Measurements from ENCODE around the gene KRTAP5-4.
"Not testable (repeated sequence)": the region's sequence is repeated elsewhere in the genome, so short reads cannot be mapped to it uniquely, and the experiment has no call there.

Gene KRTAP5-4

DNA sequence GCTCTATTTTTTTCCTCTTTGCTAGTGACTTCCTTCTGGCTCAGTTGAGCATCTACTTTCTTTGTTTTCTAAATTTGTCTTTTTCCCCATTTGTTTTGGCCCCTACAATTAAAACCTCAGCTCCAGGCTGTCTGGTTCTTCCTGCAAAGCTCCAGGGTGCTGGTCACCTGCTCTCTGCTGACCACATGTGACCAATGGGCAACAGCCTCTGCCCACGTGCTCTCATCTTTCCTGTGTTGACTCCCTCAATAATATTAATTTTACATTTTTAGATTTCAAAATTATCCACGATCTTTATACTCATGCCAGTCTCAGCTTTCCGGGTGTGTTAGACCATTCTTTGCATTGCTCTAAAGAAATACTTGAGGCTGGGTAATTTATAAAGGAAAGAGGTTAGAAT is 23.5 kb downstream of the KRTAP5-4 start:
- DNase-seq, result not testable (repeated sequence)

DNA sequence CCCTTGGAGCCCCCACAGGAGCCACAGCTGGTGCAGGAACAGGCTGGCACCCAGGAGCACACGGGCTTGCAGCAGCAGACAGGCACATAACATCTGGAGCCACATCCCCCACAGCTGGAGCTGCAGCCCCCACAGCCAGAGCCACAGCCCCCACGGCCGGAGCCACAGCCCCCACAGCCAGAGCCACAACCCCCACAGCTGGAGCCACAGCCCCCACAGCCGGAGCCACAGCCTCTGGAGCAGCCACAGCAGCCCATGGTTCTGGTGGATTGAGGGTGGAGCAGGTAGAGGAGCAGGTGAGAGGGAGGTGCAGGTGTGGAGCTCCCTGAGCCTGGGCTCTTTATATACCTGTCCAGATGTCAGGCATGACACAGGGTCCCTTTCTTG is 24.0 kb downstream of the KRTAP5-4 start, which contains the start of gene KRTAP5-2:
Gene KRTAP5-2 (minus strand): TSS at position 301 of the 387 bp plus-strand sequence. CDS start 44 bp downstream, at position 257.
- no peak for DNase-seq

DNA sequence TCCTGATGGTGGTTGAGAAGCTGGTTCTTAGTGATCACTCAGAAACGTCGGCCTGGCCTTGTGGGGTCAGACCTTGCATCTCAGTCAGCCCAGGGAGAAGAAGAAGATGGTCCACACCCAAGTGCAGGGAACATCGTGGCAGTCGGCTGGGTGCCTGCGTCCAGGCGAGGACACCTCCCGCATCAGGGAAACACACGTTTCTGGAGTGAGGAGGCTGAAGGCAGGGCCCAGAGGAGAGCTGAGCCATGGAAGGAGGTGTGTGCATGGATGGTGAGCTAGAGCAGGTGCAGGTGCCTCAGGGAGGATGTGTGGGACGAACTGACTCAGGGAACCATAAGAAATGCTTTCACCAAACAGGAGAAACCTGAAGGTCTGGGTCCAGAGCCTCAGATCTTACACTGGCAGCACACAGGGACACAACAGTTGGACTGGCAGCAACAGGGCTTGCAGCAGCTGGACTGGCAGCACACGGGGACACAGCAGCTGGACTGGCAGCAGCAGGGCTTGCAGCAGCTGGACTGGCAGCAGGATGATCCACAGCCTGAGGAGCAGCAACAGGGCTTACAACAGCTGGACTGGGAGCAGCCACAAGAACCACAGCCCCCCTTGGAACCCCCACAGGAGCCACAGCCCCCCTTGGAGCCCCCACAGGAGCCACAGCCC is 24.5 kb downstream of the KRTAP5-4 start:
- DNase-seq, result no peak

DNA sequence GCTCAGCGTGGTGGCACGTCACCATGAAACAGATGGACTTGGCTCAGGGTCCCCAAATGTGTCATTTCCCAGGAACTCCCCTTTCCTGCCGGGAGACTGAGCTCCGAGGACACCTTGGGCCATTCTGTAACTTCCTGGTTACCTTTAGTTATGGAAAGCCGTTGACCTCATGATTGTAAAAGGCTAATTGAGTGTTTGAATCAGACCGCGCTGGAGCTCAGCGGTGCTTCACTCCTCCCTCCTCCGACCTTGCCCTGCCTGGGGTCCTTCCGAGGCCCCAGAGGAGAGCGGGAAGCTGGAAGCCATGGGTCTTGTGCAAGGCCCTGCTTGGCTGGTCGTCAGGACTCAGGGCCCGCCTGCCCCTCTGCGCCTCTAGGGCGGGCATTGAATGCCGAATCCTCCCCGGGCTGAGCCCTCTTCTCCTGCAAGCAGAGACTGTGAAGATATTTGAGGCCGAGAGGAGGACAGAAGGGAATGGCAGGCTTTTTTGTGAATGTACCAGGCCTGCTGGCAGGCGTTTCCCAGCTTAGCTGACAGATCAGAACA is 25.3 kb downstream of the KRTAP5-4 start:
- not testable (repeated sequence) for DNase-seq

DNA sequence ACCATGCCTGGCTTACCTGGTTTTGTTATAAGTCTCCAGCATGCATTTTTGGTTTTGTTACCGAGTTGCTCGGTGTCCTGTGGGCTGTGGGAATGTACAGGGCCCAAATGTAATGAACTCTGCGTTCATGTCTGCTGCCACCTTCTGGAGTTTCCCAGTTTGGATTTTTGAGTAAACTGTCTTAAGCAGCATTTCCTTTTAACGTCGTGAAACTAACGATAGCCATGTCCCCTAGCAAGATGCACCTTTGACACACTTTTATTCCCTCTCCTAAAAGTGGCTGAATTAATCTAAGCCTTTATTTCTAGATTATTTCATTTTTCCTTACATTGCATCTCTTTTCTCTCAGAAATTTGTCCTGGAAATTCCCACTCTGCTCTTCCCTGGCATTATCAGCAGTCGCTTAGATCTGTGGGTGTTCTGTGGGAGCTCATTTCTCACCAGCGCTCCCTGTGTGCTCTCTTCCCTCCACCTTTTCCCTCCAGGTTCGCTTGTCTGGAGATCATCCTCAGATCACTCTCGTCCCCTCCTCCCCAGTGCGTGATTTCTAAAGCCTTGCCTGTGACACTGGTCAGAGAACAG is 25.9 kb downstream of the KRTAP5-4 start:
- not testable (repeated sequence) for DNase-seq

DNA sequence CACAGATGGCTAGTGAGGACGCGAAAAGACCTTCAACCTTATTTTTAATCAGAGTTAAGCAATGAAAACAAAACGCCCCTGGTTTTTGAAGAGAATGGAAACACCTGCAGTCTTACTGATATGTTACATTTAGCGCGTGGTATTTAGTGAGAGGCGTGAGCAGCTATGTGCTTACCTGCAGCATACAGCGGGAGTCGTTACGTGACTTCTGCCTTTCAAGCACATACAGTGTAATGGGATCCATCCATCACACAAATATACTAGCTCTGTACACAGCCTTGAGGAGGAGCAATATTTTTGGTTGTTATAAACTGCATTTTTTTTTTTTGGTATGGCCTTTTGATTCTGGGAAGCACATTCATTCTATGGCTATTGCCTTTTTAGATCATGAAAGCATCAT is 29.3 kb downstream of the KRTAP5-4 start:
- DNase-seq, result no peak

DNA sequence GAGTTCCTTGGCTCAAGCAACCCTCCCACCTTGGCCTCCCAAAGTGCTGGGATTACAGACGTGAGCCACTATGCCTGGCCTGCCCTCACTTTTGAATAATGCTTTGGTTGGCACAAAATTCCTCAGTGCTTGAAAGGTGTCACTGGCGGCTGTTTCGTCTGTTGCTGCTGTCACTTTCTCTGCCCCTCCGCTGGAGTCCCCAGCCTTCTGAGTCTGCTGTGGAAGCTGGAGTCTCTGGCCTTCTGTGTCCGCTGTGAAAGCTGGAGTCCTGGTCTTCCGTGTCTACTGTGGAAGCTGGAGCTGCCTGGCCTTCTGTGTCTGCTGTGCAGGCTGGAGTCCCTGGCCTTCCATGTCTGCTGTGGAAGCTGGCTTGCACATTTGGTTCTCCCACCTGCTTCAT is 31.9 kb downstream of the KRTAP5-4 start:
- DNase-seq, result no peak

DNA sequence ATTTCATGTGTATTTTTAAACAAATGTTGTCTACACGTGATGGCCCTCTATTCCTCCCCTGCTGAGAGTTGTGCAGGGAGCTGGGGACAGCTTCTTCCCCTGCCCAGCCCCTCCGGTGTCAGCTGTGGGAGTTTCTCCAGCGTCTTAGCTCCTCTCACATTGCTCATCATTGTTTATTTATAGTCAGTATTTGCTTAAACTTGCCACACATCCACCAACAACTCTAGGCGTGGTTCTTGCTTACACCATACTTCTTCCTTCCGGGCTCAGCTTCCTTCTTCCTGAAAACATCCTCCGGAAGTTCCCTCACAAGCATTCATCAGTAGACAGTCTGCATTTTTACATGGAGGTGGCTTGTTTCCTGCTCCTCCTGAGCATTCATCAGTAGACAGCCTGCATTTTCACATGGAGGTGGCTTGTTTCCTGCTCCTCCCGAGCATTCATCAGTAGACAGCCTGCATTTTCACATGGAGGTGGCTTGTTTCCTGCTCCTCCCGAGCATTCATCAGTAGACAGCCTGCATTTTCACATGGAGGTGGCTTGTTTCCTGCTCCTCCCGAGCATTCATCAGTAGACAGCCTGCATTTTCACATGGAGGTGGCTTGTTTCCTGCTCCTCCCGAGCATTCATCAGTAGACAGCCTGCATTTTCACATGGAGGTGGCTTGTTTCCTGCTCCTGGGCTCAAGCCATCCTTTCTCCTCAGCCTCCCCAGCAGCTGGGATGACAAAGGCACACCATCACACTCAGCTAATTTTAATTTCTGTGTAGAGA is 32.6 kb downstream of the KRTAP5-4 start:
- DNase-seq, result not testable (repeated sequence)

DNA sequence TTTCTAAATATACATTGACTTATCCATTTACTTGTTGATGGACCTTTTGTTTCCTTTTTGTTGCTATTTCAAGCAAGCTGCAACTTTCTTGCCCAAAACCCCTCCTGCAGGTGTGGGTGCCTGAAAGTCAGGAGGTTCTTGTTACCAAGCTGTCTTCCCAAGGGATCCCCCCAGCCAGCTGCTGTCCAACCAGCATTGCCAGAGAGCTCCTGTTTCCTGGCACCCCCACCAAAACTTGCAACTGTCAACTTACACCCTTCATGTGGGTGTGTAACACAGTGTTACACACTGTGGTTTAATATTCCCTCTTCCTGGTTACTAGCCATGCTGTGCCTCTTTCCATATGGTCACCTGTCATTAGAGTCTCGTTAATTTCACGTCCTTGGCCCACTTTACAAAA is 35.2 kb downstream of the KRTAP5-4 start:
- DNase-seq, result no peak

DNA sequence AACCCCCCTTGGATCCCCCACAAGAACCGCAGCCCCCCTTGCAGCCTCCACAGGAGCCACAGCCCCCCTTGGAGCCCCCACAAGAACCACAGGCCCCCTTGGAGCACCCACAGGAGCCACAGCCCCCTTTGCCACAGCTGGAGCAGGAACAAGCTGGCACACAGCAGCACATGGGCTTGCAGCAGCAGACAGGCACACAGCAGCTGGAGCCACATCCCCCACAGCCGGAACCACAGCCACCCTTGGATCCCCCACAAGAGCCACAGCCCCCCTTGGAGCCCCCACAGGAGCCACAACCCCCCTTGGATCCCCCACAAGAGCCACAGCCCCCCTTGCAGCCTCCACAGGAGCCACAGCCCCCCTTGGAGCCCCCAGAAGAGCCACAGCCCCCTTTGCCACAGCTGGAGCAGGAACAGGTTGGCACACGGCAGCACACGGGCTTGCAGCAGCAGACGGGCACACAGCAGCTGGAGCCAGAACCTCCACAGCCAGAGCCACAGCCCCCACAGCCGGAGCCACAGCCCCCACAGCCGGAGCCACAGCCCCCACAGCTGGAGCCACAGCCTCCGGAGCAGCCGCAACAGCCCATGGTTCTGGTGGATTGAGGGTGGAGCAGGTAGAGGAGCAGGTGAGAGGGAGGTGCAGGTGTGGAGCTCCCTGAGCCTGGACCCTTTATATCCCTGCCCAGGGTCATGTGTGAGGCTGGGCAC is 37.1 kb downstream of the KRTAP5-4 start, which contains the start of gene KRTAP5-1:
Gene KRTAP5-1 (minus strand): TSS at position 623 of the 710 bp plus-strand sequence. CDS start 34 bp downstream, at position 589.
- DNase-seq, result not testable (repeated sequence)

DNA sequence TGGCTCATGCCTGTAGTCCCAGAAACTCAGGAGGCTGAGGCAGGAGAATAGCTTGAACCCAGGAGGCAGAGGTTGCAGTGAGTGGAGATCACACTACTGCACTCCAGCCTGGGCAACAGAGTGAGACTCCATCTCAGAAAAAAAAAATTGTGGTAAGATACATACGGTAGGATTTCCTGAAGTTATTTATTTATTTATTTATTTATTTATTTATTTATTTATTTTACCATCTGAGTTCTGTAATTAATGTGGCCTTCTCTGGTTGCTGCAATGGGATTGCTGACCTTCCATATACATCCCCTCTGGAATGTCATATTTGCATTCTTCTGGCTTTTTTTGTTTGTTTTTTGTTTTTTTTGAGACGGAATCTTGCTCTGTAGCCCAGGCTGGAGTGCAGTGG is 39.0 kb downstream of the KRTAP5-4 start:
- DNase-seq, result not testable (repeated sequence)

DNA sequence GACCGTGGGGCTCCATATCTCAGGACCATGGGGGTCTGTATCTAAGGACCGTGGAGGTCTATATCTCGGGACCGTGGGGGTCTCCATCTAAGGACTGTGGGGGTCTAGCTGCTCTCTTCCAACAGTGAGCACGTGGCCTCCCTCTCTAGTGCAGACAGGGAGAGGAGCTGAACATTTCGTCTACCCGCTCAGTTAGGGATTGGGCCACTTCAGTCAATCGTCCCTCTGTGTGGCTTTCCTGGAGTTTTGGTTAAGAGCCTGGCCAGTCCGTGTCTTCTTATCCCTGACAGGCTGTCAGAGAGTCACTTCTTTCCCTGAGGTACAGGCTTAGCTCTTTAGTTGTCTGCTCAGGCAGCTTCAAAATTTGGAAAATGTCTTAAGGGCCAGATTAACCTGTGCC is 40.0 kb downstream of the KRTAP5-4 start:
- no peak for DNase-seq

DNA sequence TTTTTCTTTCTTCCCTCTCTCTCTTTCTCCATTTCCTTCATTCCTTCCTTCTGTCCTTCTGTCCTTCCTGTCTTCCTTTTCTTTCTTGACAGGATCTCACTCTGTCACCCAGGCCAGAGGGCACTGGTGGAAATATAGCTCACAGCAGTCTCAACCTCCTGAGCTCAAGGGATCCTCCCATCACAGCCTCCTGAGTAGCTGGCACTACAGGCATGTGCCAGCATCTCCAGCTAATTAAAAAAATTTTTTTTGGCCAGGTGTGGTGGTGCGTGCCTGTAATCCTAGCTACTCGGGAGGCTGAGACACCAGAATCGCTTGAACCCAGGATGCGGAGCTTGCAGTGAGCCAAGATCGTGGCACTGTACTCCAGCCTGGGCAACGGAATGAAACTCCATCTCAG is 45.1 kb downstream of the KRTAP5-4 start:
- no peak for DNase-seq

DNA sequence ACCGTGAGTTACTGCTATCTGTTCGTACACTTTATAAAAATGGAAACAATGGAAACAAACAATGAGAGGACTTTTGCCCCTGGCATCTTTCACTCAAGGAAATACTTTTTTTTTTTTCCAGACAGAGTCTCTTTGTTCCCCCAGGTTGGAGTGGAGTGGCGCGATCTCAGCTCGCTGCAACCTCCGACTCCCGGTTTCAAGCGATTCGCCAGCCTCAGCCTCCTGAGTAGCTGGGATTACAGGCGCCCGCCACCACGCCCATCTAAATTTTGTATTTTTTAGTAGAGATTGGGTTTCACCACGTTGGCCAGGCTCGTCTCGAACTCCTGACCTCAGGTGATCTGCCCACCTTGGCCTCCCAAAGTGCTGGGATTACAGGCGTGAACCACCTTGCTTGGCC is 46.2 kb downstream of the KRTAP5-4 start:
- not testable (repeated sequence) for DNase-seq

DNA sequence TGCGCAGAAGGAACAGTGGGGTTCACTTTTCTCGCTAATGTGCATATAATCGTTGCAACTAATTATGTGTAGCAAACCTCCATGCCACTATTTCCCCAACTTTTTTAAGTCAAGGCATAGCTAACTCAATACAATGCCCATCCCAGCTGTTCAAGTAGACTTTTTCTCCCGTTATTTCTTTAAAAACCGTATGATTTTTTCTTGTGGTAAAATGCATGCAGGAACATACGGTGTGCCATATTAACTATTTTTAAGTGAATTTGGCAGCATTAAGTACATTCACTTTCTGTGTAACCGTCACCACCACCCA is 47.0 kb downstream of the KRTAP5-4 start:
- DNase-seq, result no peak

DNA sequence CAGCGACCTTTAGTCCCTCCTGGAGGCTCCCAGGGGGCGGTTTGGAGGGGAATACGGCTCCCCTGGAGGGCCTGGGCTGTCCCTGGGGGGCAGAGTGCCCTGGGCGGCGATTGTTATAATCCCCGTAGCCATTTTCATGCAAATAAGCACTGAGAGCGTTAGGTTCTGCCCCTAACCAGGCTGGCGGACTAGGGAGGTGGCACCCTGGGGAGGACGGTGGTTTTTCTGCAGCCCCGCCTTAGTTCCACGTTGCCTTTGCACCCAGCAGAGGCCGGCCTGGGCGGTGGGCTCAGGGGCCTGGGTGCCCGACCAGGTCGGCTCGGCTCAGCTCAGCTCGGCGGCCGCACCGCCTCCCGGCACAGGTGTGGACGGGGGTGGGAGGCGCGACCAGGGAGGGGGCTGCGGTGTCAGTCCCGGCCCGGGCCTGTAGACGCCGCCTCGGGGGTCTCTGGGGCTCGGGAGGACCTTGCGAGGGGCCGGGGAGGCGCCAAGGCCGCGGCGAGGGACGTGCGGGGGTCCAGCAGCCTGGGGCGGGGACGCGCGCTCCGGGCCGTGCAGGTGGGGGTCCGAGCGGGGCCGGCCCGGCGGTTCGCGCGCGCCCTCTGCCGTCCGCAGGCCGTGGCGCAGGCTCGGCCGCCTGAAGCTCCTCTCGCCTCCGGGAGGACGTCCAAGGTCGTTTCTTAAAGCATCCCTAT is 47.6 kb downstream of the KRTAP5-4 start:
- DNase-seq, result peak; percentile 68

DNA sequence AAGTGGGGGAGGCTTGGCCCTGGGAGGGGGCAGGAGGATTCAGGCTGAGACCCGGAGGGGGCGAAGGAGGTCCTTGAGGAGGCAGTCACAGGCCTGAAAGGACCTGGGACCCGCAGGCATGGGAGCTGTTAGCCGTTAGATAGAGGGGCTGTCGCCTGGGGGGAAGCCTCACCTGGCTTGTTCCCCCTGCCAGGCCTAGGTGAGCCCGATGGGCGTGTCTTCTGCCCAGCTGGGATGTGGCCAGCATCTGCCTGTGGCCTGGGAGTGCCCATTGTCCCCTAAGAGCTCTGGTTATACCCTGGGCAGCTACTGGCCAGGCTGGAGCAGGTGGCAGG is 48.1 kb downstream of the KRTAP5-4 start:
- DNase-seq, result no peak

DNA sequence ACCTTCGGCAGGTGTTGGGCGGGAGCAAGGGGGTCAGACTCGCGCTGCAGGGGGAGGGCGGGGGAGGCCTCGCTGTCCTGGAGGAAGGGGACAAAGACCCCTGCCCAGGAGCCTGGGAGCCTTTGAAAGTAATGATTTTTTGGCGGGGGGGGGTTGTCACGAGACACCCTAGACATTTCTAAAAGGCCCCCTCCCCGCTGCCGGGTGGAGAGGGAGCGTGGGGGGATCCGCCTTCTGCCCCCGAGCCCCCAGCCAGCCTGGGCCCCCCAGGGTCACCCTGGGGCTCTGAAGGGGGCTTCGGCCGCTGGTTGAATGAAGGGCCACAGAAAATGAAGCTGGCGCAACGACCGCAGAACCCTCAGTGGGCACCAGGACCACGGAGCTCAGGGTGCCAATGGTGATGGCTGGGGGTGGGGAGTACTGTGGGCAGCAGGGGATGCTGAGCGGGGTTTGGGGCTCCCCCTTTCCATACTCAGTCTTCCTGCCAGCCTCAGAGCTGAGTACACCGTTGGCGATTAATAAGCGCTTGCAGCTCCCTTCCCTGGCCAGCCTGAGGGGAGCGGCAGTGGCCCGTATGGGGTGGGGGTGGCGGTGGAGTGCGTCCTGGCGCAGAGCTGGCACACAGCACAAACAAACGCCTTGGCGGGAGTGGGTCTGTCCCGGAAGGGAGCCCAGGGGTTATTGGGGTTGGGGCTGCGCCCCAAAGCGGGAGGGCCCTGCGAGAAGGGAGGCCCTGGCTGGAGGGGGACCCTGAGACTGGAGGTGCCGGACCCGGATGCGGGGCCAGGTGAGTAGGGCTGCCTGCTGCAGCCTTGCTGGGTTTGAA is 48.6 kb downstream of the KRTAP5-4 start:
- no peak for DNase-seq

DNA sequence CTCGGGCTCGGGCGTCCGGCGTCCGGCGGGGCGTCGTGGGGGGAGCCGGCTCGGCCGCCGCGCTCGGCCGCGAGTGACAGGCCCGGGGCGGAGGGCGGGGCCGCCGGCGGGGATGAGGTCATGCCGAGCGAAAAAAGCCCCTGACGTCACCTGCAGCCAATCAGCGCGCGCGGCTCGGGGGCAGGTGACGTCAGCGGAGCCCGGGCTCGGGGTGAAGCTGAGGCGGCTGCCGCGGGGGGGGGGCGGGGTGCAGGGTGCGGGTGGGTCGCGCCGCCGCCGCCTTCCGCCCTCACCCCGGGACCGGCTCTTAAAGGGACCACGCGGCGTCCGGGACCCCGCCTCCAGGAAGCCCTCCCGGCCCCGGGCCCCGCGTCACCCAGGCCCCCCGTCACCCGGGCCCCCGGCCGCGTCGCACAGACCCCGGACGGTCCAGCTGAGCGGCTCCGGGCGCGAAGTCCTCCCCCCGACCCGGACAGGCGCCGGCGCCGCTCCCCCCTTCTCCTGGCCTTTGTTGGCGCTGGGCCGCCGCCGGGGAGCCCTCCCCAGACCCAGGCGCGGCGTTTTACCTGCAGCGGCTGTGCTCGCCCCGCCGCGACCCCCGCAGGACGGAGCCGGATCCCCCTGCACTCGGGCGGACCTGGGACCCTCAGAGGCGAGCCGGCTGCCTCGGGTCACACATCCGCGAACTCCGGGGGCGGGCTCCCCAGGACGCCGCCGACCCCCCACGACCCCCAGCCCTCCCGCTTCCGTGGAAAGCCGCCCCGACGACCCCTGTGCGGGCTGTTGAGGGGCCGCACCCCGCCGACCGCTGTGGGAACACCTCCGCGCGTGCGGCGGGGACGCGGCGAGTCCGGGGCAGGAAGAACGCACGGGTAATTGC is 49.5 kb downstream of the KRTAP5-4 start, which contains the start of gene DUSP8:
Gene DUSP8 (minus strand): TSS at position 75 of the 880 bp plus-strand sequence. CDS start 6,445 bp downstream, outside the sequence.
- peak; percentile 83 for DNase-seq

DNA sequence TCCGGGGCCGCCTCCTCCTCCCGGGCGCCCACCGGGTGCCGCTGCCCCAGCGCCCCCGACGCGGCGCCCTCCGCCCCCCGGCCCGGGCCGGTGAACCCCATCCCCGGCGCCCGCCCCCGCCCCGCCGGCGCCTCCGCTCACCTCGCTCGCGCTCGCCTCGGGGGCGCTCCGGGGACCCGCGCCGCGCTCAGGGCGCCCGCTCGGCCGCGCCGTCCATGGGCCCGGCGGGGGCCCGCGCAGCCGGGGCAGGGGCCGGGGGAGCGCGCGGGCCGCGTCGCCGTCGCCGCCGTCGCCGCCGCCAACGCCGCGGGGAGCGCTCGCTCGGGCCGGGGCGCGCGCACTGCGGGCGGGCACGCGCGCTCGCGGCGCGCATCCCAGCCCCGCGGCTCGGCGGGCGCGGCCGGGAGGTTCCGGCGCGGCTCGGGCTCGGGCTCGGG is 50.2 kb downstream of the KRTAP5-4 start:
- DNase-seq, result no peak

Data from hematopoietic multipotent progenitor cell treated with erythropoietin and hydrocortisone succinate and interleukin-3 and kit ligand, for 4 days (in vitro differentiated cells).